ENCODE data around the gene JAK2. TPM values are rescaled to one million over a fixed set of nuclear protein-coding genes. Genes with fewer than 3 reads are reported as not detected.

JAK2 gene
- total and polyA plus RNA-seq, 2 of the 4 experiments (the other 2 are of a cell fraction), result 2.3 to 6.1 TPM

- Histone ChIP-seq H3K18ac (ENCODE audit: low read depth, low read length) (no peak overlapping the region), H3K14ac (replicated peaks; ENCODE audit: low read depth, low read length) (no peak overlapping the region), H2BK5ac (ENCODE audit: low read depth, low read length, poor library complexity, severe bottlenecking) (no peak overlapping the region), H3K9ac (ENCODE audit: low read depth, low read length) (no peak overlapping the region), H2AK9ac (replicated peaks; ENCODE audit: low read depth, low read length, poor library complexity) (no peak overlapping the region), H4K20me1 (ENCODE audit: insufficient read depth, low read length) (no peaks in the 10 kb centered on the region), H3K23ac (ENCODE audit: low read depth, low read length) (no peak overlapping the region), H2BK20ac (ENCODE audit: low read depth, low read length) (no peak overlapping the region), H3K4me2 (ENCODE audit: low read depth, low read length) (no peak overlapping the region), H3K4ac (ENCODE audit: low read depth, low read length) (no peak overlapping the region), H2AFZ (replicated peaks; ENCODE audit: low read length, poor library complexity) (no peak overlapping the region), H2BK15ac (ENCODE audit: low read depth, low read length) (no peak overlapping the region), H3K79me1 (ENCODE audit: low read depth in 1 of 2, low read length in 2 of 2) (no peaks in the 10 kb centered on the region), H3K9me1 (ENCODE audit: insufficient read depth, low read length) (no peaks in the 10 kb centered on the region; the same call in 1 of the 2 replicates), H3K36me3 (ENCODE audit: control insufficient read depth, insufficient read depth, low read length) (no peaks in the 10 kb centered on the region), H3K27me3 (ENCODE audit: control insufficient read depth, insufficient read depth, low read length) (no peaks in the 10 kb centered on the region; the same call in 1 of the 2 replicates), H3K56ac (ENCODE audit: extremely low read depth, insufficient read depth, low read length) (no peak overlapping the region), H3K4me3 (ENCODE audit: insufficient read depth, low read depth, low read length) (no peak overlapping the region), H3K9me3 (ENCODE audit: control insufficient read depth, insufficient read depth, low read length) (no peaks in the 10 kb centered on the region), H2BK120ac (ENCODE audit: low read depth, low read length) (no peak overlapping the region), H4K5ac (ENCODE audit: low read depth, low read length) (no peak overlapping the region), H4K91ac (ENCODE audit: insufficient read depth, low read depth, low read length) (no peak overlapping the region), H3K27ac (ENCODE audit: insufficient read depth, low read length) (no peak overlapping the region), H4K8ac (ENCODE audit: low read depth in 2 of 2, low read length in 2 of 2) (no peak overlapping the region), H2AK5ac (ENCODE audit: low read depth, low read length) (no peak overlapping the region), H3K4me1 (ENCODE audit: control insufficient read depth, insufficient read depth, low read length) (no peaks in the 10 kb centered on the region)
- dilution Hi-C loops (cut with HindIII; ENCODE audit: low sequenced_read_pairs, unreplicated experiment) (no loop called here), intact Hi-C loops (cut with micrococcal nuclease) (no loop called here), in situ Hi-C loops (cut with MboI; ENCODE audit: low sequenced_read_pairs) (no loop called here)
- no TSS peak for BruUV-seq (replicated peaks)
- DNase-seq, result no peak
- TF ChIP-seq USF2 (IDR thresholded peaks at IDR 0.05; ENCODE audit: low read depth, low read length), result no peak
- no peak for TF ChIP-seq MAZ (IDR thresholded peaks at IDR 0.05; ENCODE audit: borderline replicate concordance, low read depth, low read length)
- no peak for TF ChIP-seq BHLHE40 (IDR thresholded peaks at IDR 0.05; ENCODE audit: low read depth, low read length)
- TF ChIP-seq NFE2L2 (IDR thresholded peaks at IDR 0.05; ENCODE audit: low read depth, low read length), result no peak
- WGBS, 2 experiments (ENCODE audit: extremely low coverage in 2 of 2, insufficient read length in 1 of 2), result no CpG with 5 or more reads among the region's 1 CpG
- ChIA-PET CTCF (no interaction called here), POLR2A (ENCODE audit: unreplicated experiment) (no interaction called here)
- no peak for ATAC-seq (ENCODE audit: low read depth)
Measured at GRCh38 chr9:4938496-4938895, 46.6 kb upstream of the JAK2 start.
